IPS-18c (cell line): ENCODE results near the gene CERK.

ENCODE experiments used
- H3K4me3 ChIP-seq: 2 replicates; pipeline ENCODE4 v1.7.0; 2013; ENCODE audit warnings: low read depth, mild to moderate bottlenecking, low read length, moderate library complexity; ENCODE audit not compliant: insufficient read depth
- H3K9me3 ChIP-seq: one replicate; pipeline ENCODE4 v1.6.1; 2013; ENCODE audit warnings: mild to moderate bottlenecking, low read length, moderate library complexity; ENCODE audit not compliant: control insufficient read depth, insufficient read depth

The CERK gene

DNA sequence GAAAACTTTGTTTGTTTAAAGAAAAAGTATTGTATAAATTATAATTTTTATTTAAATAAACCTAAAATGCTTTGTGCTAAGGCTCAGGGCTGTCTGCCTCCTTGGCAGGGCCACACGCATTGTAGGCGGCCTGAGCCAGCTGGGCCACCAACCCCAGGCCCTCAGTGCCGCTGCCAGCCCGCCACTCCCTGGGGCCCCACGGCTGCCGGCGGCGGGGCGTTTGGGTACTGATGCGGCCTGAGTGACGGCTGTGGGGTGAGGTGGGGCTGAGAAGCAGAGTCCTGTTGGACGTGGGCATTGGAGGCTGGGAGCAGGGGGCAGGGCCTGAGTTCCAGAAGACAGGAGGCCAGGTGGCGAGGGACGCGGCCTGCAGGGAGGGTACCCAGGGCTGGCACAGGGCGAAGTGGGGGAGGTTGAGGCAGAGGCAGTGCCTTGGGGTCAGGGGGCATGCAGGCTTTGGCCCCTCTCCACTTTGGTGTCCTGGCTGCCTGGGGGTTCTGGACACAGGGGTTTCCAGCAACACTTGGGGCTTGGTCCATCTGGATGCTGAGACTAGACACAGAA lies 58.3 kb downstream of the CERK start:
- Histone ChIP-seq H3K9me3 (no peaks in the 10 kb centered on the region), H3K4me3 (no peak overlapping the region)

DNA sequence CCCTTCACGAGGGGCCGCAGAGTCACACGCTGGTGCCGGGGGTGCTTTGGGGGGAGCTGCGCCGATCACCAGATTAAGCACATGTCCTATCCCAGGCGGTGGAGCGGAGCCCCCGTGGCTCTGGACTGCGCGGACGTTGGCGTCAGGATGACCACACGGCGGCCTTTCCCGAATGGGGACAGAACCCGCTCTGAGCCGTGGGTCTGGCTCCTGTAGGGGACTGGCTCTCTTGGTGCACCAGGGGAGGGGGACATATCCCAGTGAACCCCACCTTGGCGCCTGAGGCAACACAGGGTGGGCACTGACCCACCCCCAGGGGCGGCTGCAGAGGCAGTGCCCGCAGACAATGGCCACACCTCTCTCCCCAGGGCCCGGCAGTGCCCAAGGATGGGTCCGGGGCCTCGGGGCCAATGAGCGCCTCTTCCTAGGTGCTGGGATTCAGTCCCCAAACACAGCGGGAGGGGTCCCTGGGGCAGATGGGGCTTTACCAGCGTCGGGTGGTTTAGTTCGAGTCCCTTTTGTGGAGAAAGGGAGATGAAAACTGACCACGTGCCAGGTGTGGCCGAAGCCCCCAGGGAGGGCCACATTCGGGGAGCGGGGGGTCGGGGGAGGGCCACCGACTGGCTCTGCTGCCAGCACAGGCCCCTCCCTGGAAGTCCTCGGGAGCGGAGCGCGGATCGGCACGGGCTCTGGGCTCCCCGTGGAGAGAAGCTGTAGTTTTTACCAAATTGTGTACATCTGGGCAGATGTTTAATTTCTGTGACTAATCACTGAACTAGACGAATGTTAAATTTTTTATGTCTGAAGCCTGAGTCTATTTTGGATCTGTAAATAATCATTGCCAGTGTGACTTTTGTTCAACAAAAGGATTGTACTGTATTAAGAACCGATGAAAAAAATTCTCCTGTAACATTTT lies 59.0 kb downstream of the CERK start:
- Histone ChIP-seq H3K4me3 (no peak overlapping the region), H3K9me3 (no peaks in the 10 kb centered on the region)

DNA sequence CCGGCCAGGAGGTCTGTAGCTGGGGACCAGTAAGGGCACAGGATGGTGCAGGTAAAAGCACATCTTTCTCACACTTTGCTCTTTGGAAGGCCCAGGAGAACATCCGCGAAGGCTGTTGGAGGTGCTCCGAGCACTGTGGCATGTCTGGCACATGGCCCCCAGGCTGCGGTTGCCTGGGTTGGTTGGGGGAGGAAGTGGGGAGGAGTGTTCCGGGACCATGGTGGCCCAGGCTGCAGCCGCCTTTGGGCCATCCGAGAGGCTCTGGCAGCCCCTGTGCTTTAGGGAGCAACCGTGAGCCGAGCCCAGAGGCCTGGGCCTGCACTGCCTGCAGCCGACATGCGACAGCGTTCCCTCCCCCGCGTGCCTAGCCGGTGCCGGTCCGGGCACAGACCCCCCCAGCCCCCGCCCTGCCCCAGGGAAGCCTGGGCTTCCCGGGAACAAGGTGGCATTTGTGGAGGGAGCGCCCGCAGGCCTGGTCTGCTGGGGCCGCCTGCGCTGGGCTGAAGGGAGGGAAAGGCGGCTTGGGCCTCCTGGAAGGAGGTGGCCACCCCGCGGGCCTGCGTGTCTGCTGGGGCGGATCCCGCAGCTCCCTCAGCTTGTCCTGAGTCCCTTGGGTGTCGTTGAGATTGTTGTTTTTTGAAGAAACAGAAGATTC lies 59.9 kb downstream of the CERK start:
- Histone ChIP-seq H3K4me3 (no peak overlapping the region), H3K9me3 (no peaks in the 10 kb centered on the region)

DNA sequence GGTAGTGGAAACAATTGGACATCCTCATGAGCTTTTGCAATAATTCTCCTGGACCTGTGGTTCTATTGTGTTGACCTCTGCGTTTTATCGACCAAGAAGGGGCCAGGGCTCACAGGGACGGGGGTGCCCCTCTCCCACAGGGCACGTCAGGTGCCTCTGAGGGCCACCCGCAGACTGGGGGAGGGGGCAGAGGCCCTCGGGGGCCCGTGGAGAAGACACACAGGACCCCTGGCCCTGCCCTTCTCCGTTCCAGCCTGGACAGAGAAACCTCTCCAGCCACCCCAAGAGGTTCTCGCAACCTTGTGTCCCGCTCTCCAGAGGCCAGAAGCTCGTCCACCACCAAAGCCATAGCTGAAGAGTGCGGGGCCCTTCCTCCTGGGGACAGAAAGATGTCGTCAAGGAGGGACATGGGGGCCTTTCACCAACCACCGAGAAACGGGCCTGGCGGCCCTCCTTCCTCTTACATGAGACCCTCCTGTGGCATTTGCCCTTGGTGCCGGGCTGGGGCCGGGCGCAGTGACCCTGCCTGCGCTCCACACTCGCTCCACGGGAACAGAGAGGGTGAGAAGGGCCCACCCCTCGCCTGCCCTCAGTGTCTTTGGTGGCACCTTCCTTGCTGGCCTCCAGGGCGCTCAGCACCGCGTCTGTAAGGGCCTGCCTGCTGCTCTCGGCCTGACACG lies 60.6 kb downstream of the CERK start:
- no peaks in the 10 kb centered on the region for H3K9me3 ChIP-seq
- H3K4me3 ChIP-seq, result no peak overlapping the region

DNA sequence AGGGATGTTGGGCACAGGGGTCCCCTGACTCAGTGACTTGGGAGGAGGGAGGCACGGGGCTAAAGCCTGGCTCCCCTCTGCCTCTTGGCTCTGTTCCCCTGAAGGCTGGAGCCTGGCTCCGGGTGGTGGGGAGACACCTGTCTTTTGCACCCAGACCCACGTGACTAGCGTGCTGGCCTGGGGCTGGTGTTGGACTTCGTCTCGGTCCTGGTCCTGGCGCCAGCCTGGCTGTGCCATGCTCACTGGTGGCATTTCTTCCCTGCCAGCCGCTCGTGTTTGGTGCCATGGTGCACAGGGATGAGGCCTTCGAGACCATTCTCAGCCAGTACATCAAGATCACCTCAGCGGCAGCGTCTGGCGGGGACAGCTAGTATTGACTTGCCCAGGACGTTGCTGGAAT lies 61.2 kb downstream of the CERK start:
- no peaks in the 10 kb centered on the region for H3K9me3 ChIP-seq
- no peak overlapping the region for H3K4me3 ChIP-seq

DNA sequence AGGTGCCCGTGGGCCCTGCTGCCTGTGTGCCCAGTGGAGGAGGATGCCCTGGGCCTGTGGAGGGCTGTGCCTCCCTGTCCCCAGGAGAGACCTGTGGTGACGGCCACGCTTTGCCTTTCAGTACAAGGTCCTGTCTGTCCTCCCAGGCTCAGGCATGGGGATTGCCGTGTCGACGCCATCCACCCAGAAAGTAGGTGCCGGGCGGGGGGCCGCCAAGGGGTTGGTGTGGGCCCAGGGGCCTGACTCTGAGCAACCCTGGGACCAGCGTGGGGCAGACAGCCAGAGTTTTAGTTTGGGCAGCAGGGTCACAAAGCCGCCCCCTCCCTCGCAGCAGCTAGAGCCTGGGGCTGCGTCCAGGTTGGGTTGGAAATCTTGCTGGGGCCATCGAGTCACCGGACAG lies 61.6 kb downstream of the CERK start:
- Histone ChIP-seq H3K4me3 (no peak overlapping the region), H3K9me3 (no peaks in the 10 kb centered on the region)

DNA sequence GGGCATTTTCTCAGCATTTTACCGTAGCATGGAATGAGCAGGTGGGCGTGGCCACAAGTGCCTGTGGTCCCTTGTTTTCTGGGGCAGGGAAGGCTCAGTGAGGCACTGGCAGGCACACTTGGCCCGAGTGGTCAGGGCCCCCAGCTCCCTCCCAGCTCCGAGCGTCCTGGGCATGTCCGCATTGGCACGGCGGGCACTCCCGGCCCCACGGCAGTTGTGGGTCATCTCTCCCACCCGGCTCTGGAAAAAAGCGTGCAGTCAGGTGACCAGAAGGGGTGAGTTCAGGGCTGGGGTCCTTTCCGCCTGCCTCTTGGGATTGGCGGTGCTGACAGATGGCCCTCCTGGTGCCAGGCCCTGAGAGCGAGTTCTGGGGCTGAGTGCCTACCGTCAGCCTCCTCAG lies 62.1 kb downstream of the CERK start:
- Histone ChIP-seq H3K9me3 (no peaks in the 10 kb centered on the region), H3K4me3 (no peak overlapping the region)

DNA sequence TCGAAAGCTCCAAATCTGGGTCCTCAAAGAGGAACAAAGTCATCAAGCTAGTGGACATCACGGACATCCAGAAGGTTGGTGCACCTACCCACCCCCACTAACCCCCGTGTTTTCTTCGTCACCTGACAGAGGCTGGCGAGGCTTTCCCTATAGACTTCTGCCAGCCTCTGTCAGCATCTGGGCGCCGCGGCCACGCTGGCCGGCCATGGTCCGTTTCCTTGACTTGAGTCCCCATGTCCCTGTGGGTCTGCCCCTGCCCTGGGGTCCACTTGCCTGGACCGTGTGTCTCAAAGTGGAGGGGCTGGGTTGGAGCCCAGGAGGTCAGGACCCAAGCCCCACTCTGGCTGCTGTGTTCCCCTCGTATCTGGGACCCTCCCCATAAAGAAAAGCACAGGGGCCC lies 62.6 kb downstream of the CERK start:
- Histone ChIP-seq H3K9me3 (no peaks in the 10 kb centered on the region), H3K4me3 (no peak overlapping the region)

DNA sequence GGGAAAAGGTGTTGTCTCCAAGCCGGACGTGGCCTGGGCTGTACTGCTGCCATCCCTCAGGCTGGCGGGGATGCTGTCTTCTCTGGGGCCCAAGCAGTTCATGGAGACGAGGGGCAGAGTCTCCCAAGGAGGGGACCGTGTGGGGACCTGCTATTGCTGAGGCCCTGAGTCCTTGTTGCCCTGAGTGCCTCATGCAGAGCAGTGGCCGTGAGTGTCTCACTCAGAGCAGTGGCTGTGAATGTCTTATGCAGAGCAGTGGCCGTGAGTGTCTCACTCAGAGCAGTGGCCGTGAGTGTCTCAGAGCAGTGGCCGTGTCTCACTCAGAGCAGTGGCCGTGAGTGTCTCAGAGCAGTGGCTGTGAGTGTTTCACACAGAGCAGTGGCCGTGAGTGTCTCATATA lies 63.1 kb downstream of the CERK start:
- no peak overlapping the region for H3K4me3 ChIP-seq

DNA sequence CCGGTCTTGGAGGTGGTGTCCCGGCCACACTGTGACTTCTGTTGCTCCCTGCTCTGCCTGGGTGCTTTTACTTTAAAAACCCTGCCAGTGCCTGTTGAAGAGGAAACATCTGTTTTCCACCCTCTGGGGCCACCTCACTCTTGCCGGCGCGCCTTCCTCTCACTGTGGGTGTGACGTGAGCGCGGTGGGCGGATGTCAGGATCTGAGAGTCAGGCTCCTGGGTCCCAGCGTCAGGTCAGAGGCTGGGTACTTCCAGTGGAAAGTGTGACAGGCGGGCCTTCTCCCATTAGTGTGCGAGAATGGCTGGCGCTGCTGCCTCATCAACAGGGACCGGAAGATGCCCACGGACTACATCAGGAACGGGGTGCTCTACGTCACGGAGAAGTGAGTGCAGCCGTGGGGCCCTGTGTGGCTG lies 63.7 kb downstream of the CERK start:
- no peaks in the 10 kb centered on the region for H3K9me3 ChIP-seq
- no peak overlapping the region for H3K4me3 ChIP-seq

More for the DNA sequence above, 63.1 kb downstream of the CERK start:
- no peaks in the 10 kb centered on the region for H3K9me3 ChIP-seq

DNA sequence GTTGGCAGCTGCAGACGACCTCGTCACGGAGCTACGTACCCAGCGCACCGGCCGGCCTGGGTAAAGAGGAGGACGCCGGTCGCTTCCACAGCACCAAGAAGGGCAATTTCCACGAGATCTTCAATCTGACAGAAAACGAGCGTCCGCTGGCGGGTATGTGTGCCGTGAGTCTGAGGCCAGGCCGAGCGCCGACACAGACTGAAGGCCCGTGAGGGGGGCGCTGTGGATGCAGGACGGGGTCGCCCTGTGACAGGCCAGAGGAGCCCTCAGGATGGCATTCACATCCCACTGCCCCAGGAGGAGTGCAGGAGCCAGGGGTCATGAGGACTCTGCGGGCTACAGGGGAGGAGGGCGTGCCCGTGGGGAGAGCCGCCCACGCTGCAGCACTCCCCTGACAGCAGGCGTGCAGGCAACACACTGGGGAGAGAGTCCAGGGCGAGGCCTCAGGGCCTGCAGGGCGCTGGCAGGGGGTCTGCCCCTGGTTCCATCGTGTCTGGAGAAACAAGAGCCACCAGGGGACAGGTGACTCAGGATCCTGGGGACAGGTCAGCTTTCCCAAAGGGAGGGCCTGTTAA lies 64.3 kb downstream of the CERK start:
- no peaks in the 10 kb centered on the region for H3K9me3 ChIP-seq
- H3K4me3 ChIP-seq, result no peak overlapping the region

DNA sequence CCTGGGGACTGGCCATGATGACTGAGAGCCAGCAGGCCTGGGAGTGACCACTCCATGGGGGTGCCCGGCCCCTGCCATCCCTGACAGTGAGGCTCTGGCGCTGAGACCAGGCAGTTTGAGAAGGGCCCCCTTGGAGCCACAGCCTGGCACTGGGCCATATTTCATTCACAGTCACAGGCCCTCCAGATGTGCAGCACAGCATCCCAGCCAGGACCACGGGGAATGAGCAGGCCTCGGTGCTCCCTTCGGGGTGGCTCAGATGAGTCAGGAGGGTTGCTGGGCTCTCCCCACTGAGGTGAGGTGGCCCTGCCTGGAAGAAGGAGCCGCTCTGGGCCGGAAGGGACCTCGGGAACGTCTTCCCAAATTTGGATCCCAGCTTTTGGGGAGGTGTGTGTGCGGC lies 64.8 kb downstream of the CERK start:
- Histone ChIP-seq H3K9me3 (no peaks in the 10 kb centered on the region), H3K4me3 (no peak overlapping the region)

DNA sequence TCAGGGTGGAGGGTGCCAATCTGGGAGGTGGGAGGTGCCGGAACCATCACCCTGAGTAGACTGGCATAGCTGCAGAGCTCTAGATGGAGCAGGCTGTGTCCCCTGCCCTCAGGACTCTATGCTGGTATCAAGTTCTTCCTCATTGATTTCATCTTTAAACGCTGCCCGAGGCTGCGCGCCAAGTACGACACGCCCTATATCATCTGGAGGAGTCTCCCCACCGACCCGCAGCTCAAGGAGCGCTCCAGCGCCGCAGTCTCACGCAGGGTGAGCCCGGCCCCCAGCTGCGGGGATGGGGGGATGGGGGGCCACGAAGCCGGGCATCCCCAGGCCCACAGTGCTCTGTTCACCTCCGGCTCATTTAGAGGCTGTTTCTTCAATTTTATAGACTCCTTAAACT lies 65.3 kb downstream of the CERK start:
- no peak overlapping the region for H3K4me3 ChIP-seq
- H3K9me3 ChIP-seq, result no peaks in the 10 kb centered on the region

DNA sequence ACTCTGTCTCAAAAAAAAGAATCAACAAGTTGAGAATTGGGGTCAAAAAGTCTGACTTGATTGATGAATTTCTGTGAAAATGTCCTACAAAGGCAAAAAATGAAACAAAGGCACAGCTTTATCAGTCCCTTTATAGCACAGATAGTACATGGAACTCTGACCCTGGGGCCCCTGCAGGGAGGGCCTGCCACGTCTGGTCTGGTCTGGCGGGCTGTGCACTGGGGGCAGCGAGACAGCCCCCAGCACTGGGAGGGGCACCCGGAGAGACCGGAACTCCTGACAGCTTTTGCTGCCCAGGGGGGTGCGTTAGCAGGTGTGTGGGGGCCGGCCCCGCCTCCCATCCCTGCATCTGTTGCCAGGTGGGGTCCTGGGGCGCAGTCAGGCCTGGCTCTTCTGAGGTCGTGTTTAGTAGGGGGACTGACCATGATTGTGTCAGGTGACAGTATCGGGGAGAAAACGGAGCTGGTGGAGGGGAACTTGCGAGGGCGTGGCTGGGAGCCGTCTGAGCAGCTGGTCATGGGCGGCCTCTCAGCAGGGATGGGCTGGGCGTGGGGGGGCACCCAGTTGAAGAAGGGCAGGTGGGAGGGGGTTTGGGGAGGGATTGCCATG lies 66.1 kb downstream of the CERK start:
- Histone ChIP-seq H3K9me3 (no peaks in the 10 kb centered on the region), H3K4me3 (no peak overlapping the region)

DNA sequence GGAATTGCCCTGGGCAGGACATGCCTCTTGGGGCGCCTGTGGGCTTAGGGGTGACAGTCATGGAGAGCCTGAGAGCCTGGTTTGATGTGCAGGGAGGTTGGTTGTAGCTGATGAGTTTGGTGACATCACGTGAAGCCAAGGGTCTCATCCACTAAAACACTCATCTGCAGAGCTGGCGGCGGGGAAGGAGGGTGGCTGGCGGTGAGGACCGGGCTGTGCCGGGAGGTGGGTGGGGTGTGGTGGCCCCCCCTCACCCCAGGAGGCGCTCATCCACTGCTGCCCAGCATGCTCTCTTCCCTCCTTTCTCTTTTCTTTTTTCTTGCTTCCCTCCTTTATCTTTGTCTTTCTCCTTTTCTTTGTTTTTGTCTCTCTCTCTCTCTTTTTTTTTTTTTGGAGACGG lies 68.9 kb downstream of the CERK start:
- no peaks in the 10 kb centered on the region for H3K9me3 ChIP-seq
- H3K4me3 ChIP-seq, result no peak overlapping the region

DNA sequence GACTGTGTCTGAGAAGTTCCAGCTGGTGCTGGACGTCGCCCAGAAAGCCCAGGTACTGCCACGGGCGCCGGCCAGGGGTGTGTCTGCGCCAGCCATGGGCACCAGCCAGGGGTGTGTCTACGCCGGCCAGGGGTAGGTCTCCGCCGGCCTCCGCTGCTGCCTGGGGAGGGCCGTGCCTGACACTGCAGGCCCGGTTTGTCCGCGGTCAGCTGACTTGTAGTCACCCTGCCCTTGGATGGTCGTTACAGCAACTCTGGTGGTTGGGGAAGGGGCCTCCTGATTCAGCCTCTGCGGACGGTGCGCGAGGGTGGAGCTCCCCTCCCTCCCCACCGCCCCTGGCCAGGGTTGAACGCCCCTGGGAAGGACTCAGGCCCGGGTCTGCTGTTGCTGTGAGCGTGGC lies 69.9 kb downstream of the CERK start:
- Histone ChIP-seq H3K9me3 (no peaks in the 10 kb centered on the region), H3K4me3 (no peak overlapping the region)

DNA sequence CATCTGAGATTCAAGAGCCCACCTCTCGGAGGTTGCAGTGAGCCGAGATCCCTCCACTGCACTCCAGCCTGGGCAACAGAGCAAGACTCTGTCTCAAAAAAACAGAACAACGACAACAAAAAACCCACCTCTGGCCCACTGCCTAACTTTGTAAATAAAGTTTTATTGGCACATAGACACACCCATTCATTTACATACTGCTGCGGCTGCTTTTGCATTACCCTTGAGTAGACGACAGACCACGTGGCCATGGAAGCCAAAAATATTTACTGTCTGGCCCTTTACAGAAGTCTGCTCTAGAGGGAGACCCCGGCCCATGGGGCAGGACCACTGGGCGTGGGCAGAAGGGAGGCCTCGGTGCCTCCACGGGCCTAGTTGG lies 70.8 kb downstream of the CERK start:
- H3K9me3 ChIP-seq, result no peaks in the 10 kb centered on the region
- H3K4me3 ChIP-seq, result no peak overlapping the region
